ENCODE data around the gene LITAF. TPM values are rescaled to one million over a fixed set of nuclear protein-coding genes. Genes with fewer than 3 reads are reported as not detected.
A peak's percentile ranks its signal among the peaks of the same experiment; 100 is the strongest.

LITAF gene
- total RNA-seq, 2 donors from 2014 or later: 36.6 to 62.9 TPM

DNA sequence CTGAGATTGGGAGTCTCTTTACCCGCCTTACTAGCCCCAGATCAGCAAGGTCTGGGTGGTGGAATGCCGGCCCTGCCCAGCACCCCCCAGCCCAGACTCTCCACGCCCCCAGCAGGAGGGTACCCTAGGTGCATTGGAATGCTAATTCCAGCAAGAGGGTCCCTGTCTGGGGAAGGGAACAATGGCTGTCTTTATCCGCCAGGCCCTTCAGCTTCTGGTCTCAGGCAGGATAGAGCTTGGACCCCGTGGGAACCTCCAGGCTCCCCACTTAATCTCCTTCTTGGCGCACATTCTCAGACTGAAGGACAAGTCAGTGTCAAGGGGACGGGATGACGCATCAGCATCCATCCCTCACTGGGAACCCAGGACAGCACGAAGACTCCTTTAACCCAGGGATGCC, 85.1 kb downstream of the LITAF start:
- peak; percentile 92 for DNase-seq
- Mint-ChIP-seq H3K4me1 (peaks cover 12% of the 10 kb centered on the region), H3K27ac (no peak overlapping the region), H3K9me3 (no peaks in the 10 kb centered on the region), H3K36me3 (ENCODE audit: low read depth) (no peaks in the 10 kb centered on the region), H3K27me3 (ENCODE audit: insufficient read depth) (no peaks in the 10 kb centered on the region), H3K4me3 (no peak overlapping the region)
- no peak overlapping the region for H3K4me3 ChIP-seq (ENCODE audit: low read length)
- H3K36me3 ChIP-seq (ENCODE audit: control insufficient read depth, insufficient read depth, low read length): no peaks in the 10 kb centered on the region
- H3K4me1 ChIP-seq (ENCODE audit: control insufficient read depth, insufficient read depth, low read length): no peaks in the 10 kb centered on the region
- peak overlapping the region; percentile 12 for H3K27ac ChIP-seq (ENCODE audit: low read depth, low read length)
- TF ChIP-seq, protein P1, sequence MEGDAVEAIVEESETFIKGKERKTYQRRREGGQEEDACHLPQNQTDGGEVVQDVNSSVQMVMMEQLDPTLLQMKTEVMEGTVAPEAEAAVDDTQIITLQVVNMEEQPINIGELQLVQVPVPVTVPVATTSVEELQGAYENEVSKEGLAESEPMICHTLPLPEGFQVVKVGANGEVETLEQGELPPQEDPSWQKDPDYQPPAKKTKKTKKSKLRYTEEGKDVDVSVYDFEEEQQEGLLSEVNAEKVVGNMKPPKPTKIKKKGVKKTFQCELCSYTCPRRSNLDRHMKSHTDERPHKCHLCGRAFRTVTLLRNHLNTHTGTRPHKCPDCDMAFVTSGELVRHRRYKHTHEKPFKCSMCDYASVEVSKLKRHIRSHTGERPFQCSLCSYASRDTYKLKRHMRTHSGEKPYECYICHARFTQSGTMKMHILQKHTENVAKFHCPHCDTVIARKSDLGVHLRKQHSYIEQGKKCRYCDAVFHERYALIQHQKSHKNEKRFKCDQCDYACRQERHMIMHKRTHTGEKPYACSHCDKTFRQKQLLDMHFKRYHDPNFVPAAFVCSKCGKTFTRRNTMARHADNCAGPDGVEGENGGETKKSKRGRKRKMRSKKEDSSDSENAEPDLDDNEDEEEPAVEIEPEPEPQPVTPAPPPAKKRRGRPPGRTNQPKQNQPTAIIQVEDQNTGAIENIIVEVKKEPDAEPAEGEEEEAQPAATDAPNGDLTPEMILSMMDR (conservative IDR thresholded peaks at IDR 0.05): no peak
- no peak overlapping the region for H3K9ac ChIP-seq (ENCODE audit: extremely low read depth, low read length, poor library complexity, severe bottlenecking)
- H3K27me3 ChIP-seq (ENCODE audit: control insufficient read depth, insufficient read depth, low read length, poor library complexity, severe bottlenecking): no peaks in the 10 kb centered on the region
- 5 to 34% methylated on average over 5 to 9 of the region's 9 CpGs for WGBS, 2 experiments (ENCODE audit: insufficient coverage in 1 of 2, insufficient read length in 1 of 2)
- H3K9me3 ChIP-seq (ENCODE audit: control insufficient read depth, low read length): no peaks in the 10 kb centered on the region

- H3K4me3 Mint-ChIP-seq: no peak overlapping the region
These were observed 85.9 kb downstream of the LITAF start for GRCh38 chr16:11500700-11501346.

DNA sequence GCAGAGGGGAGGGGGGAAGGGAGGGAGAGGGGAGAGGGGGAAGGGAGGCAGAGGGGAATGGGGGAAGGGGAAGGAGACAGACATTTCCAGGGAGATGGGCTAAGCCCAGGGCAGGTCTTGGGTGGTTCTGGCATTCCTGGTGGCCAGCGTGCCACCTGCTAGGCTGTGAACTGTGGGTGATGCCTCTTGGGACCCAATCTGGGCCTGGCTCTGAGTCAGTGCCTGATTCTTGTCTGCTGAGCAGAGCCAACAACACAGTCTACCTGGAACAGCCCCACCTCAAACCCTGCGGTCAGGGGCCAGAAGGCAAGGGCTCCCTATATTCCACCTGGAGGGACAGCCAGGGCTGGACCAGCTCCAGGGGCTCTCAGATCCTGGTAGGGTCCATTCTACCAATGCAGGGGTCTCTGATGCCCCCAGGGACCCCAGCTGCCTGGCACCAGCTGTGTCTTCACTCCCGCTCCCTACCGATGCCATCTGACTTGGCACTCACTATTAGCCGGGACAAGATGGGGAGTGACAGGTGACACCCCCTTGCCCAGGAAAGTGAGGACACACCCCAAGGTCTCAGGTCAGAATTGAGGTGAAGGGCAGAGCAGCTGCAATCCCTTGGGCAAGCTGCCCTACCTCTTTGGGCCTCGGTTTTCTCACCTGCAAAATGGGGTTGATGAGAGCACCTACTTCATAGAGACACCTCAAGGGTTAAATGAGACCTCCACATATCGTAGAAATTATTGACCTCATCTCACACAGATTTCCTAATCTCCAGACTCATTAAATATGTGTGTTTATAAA, 87.2 kb downstream of the LITAF start:
- no peak overlapping the region for H3K4me3 ChIP-seq (ENCODE audit: low read length)
- H3K36me3 Mint-ChIP-seq (ENCODE audit: low read depth): no peaks in the 10 kb centered on the region
- H3K36me3 ChIP-seq (ENCODE audit: control insufficient read depth, insufficient read depth, low read length): no peaks in the 10 kb centered on the region
- H3K4me1 ChIP-seq (ENCODE audit: control insufficient read depth, insufficient read depth, low read length): no peaks in the 10 kb centered on the region
- H3K4me1 Mint-ChIP-seq: peaks cover 12% of the 10 kb centered on the region
- no peaks in the 10 kb centered on the region for H3K27me3 Mint-ChIP-seq (ENCODE audit: insufficient read depth)
- 94 to 97% methylated on average over 6 of the region's 7 CpGs for WGBS, 2 experiments (ENCODE audit: insufficient coverage in 1 of 2, insufficient read length in 1 of 2)
- TF ChIP-seq, protein P1 (conservative IDR thresholded peaks at IDR 0.05): no peak
- no peak overlapping the region for H3K4me3 Mint-ChIP-seq
- H3K9ac ChIP-seq (ENCODE audit: extremely low read depth, low read length, poor library complexity, severe bottlenecking): no peak overlapping the region
- no peaks in the 10 kb centered on the region for H3K9me3 ChIP-seq (ENCODE audit: control insufficient read depth, low read length)
- peak; percentile 63 for DNase-seq
- H3K27ac Mint-ChIP-seq: no peak overlapping the region
- no peak overlapping the region for H3K27ac ChIP-seq (ENCODE audit: low read depth, low read length)
- H3K27me3 ChIP-seq (ENCODE audit: control insufficient read depth, insufficient read depth, low read length, poor library complexity, severe bottlenecking): no peaks in the 10 kb centered on the region
- no peaks in the 10 kb centered on the region for H3K9me3 Mint-ChIP-seq

More at GRCh38 chr16:11500700-11501346, 85.9 kb downstream of the LITAF start:
- Mint-ChIP-seq H3K27me3 (ENCODE audit: insufficient read depth) (no peaks in the 10 kb centered on the region), H3K27ac (no peak overlapping the region), H3K9me3 (no peaks in the 10 kb centered on the region), H3K4me1 (peaks cover 12% of the 10 kb centered on the region), H3K36me3 (ENCODE audit: low read depth) (no peaks in the 10 kb centered on the region)
- no peaks in the 10 kb centered on the region for H3K9me3 ChIP-seq (ENCODE audit: control insufficient read depth, low read length)
- DNase-seq: no peak
- no peak overlapping the region for H3K9ac ChIP-seq (ENCODE audit: extremely low read depth, low read length, poor library complexity, severe bottlenecking)
- H3K4me3 ChIP-seq (ENCODE audit: low read length): no peak overlapping the region
- no peaks in the 10 kb centered on the region for H3K4me1 ChIP-seq (ENCODE audit: control insufficient read depth, insufficient read depth, low read length)
- peak overlapping the region; percentile 2 for H3K27ac ChIP-seq (ENCODE audit: low read depth, low read length)
- no peaks in the 10 kb centered on the region for H3K36me3 ChIP-seq (ENCODE audit: control insufficient read depth, insufficient read depth, low read length)
- TF ChIP-seq, protein P1 (conservative IDR thresholded peaks at IDR 0.05): no peak
- H3K27me3 ChIP-seq (ENCODE audit: control insufficient read depth, insufficient read depth, low read length, poor library complexity, severe bottlenecking): no peaks in the 10 kb centered on the region
- 76 to 83% methylated on average over 13 to 24 of the region's 24 CpGs for WGBS, 2 experiments (ENCODE audit: insufficient coverage in 1 of 2, insufficient read length in 1 of 2)
